OCI-LY3 (cell line): ENCODE results near the gene PTPRN2.
"Not testable (repeated sequence)": the region's sequence is repeated elsewhere in the genome, so short reads cannot be mapped to it uniquely, and the experiment has no call there.

ENCODE experiments used
- H2AFZ ChIP-seq: fragments of 200-600, 300-600 bp; shearing (Covaris generic); 2 replicates; pipeline ENCODE4 v1.6.0; 2014; ENCODE audit warnings: antibody characterized with exemption, low read depth, low read length
- H3K27ac ChIP-seq: fragments of 200-600, 300-600 bp; sonication (generic); 2 replicates; pipeline ENCODE4 v1.5.1; 2014; ENCODE audit warnings: mild to moderate bottlenecking, low read length, moderate library complexity, mixed read lengths
- H3K27me3 ChIP-seq: fragments of 200-600, 300-600 bp; sonication (generic); 2 replicates; pipeline ENCODE4 v1.6.1; 2014; ENCODE audit warnings: low read depth, low read length, mixed read lengths
- H3K36me3 ChIP-seq: fragments of 200-600, 300-600 bp; sonication (generic); replicated peaks from 2 replicates; pipeline ENCODE3; 2014; ENCODE audit warnings: low read depth, low read length, mixed read lengths
- H3K4me1 ChIP-seq: fragments of 300-600, 200-600 bp; sonication (generic); 2 replicates; pipeline ENCODE4 v1.6.1; 2014; ENCODE audit warnings: low read length, mixed read lengths
- H3K4me2 ChIP-seq: fragments of 200-600, 300-600 bp; sonication (generic); 2 replicates; pipeline ENCODE4 v1.6.1; 2014; ENCODE audit warnings: low read length, mixed read lengths
- H3K4me3 ChIP-seq: fragments of 300-600, 200-600 bp; sonication (generic); 2 replicates; pipeline ENCODE4 v1.5.1; 2014; ENCODE audit warnings: antibody characterized with exemption, mild to moderate bottlenecking, low read length, moderate library complexity
- H3K79me2 ChIP-seq: fragments of 300-600, 200-600 bp; shearing (Covaris generic); 2 replicates; pipeline ENCODE4 v1.6.1; 2014; ENCODE audit warnings: mild to moderate bottlenecking, low read length, mixed read lengths
- H3K9ac ChIP-seq: fragments of 300-600, 200-600 bp; shearing (Covaris generic); 2 replicates; pipeline ENCODE4 v1.6.0; 2014; ENCODE audit warnings: mild to moderate bottlenecking, low read length, moderate library complexity
- H3K9me3 ChIP-seq: fragments of 200-600, 300-600 bp; shearing (Covaris generic); 2 replicates; pipeline ENCODE4 v1.6.1; 2014; ENCODE audit warnings: low read length, mixed read lengths; ENCODE audit not compliant: insufficient read depth
- H4K20me1 ChIP-seq: fragments of 200-600, 300-600 bp; sonication (generic); 2 replicates; pipeline ENCODE4 v1.6.1; 2016; ENCODE audit warnings: low read length, mixed read lengths; ENCODE audit not compliant: insufficient read depth
- EZH2phosphoT487 ChIP-seq: fragments of 200-600 bp; shearing (Covaris generic); IDR thresholded peaks from 2 replicates; pipeline ENCODE4 v1.6.1; 2018; ENCODE audit warnings: antibody characterized with exemption, mixed run types, low read depth
- TF ChIP-seq, protein P1 (sequence below): fragments of 200-600, 300-600 bp; sonication (generic); IDR thresholded peaks from 2 replicates; pipeline ENCODE4 v1.5.1; 2014; ENCODE audit warnings: antibody characterized with exemption, low read length, low read depth

Gene PTPRN2

DNA sequence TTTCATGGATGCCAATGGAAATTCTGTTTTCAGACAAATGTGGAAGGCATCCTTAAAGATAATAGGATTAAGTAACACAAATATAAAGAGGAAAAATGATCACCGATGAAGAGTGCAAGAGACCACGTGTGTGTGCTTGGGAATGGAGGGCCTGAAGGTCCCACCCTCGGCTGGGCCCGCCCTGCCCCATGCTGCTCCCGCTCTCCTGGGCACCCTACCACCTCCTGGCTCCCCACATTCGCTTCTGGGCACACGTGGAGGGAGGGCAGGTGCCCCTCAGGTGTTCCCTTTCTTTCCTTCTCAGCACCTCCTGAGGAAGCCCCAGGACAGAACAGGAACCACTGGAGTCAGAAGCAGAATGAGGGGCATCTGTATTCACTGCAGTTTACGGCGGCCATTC, 883.3 kb downstream of the PTPRN2 start:
- H4K20me1 ChIP-seq: no peaks in the 10 kb centered on the region
- no peak overlapping the region for H3K4me2 ChIP-seq
- no peak overlapping the region for H3K27ac ChIP-seq
- no peaks in the 10 kb centered on the region for H3K4me1 ChIP-seq
- H3K4me3 ChIP-seq: no peak overlapping the region
- H3K79me2 ChIP-seq: no peaks in the 10 kb centered on the region
- no peak overlapping the region for H2AFZ ChIP-seq
- no peaks in the 10 kb centered on the region for H3K9me3 ChIP-seq
- H3K27me3 ChIP-seq: no peaks in the 10 kb centered on the region
- H3K9ac ChIP-seq: no peak overlapping the region
- H3K36me3 ChIP-seq: no peaks in the 10 kb centered on the region
- TF ChIP-seq EZH2phosphoT487: no peak
- TF ChIP-seq, protein P1, sequence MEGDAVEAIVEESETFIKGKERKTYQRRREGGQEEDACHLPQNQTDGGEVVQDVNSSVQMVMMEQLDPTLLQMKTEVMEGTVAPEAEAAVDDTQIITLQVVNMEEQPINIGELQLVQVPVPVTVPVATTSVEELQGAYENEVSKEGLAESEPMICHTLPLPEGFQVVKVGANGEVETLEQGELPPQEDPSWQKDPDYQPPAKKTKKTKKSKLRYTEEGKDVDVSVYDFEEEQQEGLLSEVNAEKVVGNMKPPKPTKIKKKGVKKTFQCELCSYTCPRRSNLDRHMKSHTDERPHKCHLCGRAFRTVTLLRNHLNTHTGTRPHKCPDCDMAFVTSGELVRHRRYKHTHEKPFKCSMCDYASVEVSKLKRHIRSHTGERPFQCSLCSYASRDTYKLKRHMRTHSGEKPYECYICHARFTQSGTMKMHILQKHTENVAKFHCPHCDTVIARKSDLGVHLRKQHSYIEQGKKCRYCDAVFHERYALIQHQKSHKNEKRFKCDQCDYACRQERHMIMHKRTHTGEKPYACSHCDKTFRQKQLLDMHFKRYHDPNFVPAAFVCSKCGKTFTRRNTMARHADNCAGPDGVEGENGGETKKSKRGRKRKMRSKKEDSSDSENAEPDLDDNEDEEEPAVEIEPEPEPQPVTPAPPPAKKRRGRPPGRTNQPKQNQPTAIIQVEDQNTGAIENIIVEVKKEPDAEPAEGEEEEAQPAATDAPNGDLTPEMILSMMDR: no peak

DNA sequence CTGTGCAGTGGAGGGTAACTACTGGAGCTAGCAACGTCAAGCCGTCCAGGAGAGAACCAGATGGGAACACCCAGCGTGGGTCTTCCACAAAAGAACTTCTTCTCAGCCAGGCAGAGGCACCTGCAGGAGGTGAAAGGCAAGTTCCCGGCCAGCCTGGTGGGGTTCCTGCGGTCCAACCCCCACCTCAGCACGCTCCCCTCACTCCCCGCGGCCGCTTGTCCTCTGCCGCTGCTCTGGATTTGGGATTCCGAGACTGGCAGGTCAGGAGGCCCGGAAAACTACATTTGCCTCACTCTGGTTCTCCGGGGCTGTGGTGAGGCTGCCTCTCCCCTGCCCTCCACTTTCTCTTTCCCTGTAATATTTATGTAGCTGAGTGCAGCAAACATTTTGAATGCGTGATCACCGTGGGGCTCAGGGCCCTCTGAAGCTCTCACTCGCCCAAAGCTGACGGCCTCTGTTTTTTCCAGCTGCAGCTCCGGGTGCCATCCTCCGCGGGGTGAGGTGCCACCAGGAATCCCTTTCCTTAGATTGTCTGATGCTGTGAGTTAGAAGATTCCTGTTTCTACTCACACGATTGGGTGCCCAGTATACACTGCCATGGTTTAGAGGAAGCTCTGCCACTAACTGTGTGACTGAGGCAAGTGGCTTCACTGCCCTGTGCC, 884.0 kb downstream of the PTPRN2 start:
- Histone ChIP-seq H3K4me3 (no peak overlapping the region), H3K79me2 (no peaks in the 10 kb centered on the region), H3K9ac (no peak overlapping the region), H3K36me3 (no peaks in the 10 kb centered on the region), H3K9me3 (no peaks in the 10 kb centered on the region), H4K20me1 (no peaks in the 10 kb centered on the region), H2AFZ (no peak overlapping the region), H3K27me3 (no peaks in the 10 kb centered on the region), H3K27ac (no peak overlapping the region), H3K4me2 (no peak overlapping the region), H3K4me1 (no peaks in the 10 kb centered on the region)
- TF ChIP-seq, protein P1: no peak
- no peak for TF ChIP-seq EZH2phosphoT487

DNA sequence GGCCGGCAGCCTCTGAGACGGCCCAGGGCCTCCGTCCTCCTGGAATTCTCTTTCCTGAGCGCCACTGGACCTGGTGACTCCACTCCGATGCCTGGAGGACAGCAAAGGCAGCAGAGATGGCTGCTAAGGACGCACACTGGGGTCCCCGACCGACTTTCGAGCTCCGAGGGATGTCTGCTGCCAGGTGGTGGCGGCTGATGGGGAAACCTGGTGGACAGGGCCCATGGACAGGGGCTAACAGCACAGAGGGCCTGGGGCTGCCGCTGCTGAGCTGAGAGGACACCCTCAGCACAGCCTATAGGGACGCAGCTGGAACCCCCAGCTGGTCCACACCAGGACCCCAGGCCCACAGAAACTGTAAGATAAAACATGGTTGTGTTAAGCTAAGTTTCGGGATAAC, 884.5 kb downstream of the PTPRN2 start:
- Histone ChIP-seq H3K4me1 (no peaks in the 10 kb centered on the region), H3K4me3 (no peak overlapping the region), H3K9me3 (no peaks in the 10 kb centered on the region), H3K79me2 (no peaks in the 10 kb centered on the region), H3K27ac (no peak overlapping the region), H3K9ac (no peak overlapping the region), H2AFZ (no peak overlapping the region), H3K4me2 (no peak overlapping the region), H3K36me3 (no peaks in the 10 kb centered on the region), H3K27me3 (no peaks in the 10 kb centered on the region), H4K20me1 (no peaks in the 10 kb centered on the region)
- TF ChIP-seq, protein P1: no peak

- no peak overlapping the region for H3K4me3 ChIP-seq
- H3K4me1 ChIP-seq: no peaks in the 10 kb centered on the region
- TF ChIP-seq EZH2phosphoT487: no peak
- TF ChIP-seq, protein P1: no peak
- no peaks in the 10 kb centered on the region for H3K79me2 ChIP-seq
- H3K27me3 ChIP-seq: no peaks in the 10 kb centered on the region
- H3K9me3 ChIP-seq: no peaks in the 10 kb centered on the region
- no peak overlapping the region for H3K4me2 ChIP-seq
- no peak overlapping the region for H2AFZ ChIP-seq
- H4K20me1 ChIP-seq: no peaks in the 10 kb centered on the region
- H3K9ac ChIP-seq: no peak overlapping the region
- no peaks in the 10 kb centered on the region for H3K36me3 ChIP-seq
- H3K27ac ChIP-seq: no peak overlapping the region
These were observed 885.2 kb downstream of the PTPRN2 start for GRCh38 chr7:157702311-157703023.

- not testable (repeated sequence) for H3K27me3 ChIP-seq
These were observed 886.0 kb downstream of the PTPRN2 start for GRCh38 chr7:157701395-157702180.

More at GRCh38 chr7:157701395-157702180, 886.0 kb downstream of the PTPRN2 start:
- not testable (repeated sequence) for H3K4me1 ChIP-seq, H3K4me2 ChIP-seq, H3K9ac ChIP-seq, H3K79me2 ChIP-seq, H2AFZ ChIP-seq, H3K4me3 ChIP-seq, H3K27ac ChIP-seq, H4K20me1 ChIP-seq, H3K36me3 ChIP-seq, H3K9me3 ChIP-seq
